Activated T-helper 17 cell treated with anti-CD3 and anti-CD28 coated beads, Interleukin-2, amount 50 U/mL, for 72 hours (primary cell): Measurements from ENCODE around the gene CCDC175. TPM values are rescaled to one million over a fixed set of nuclear protein-coding genes. Genes with fewer than 3 reads are reported as not detected.

Source experiments
- ATAC-seq: fragments of 150-1000 bp; cut with Tn5 transposase; replicated peaks from 2 replicates; pipeline ENCODE4 v1.10.0; 2021; ENCODE audit warnings: mild to moderate bottlenecking, moderate library complexity
- H3K27ac Mint-ChIP-seq: one replicate; pipeline ENCODE4 v1.8.0; 2022; ENCODE audit warnings: mixed read lengths
- H3K27me3 Mint-ChIP-seq: one replicate; pipeline ENCODE4 v1.8.0; 2022; ENCODE audit warnings: mixed read lengths
- H3K36me3 Mint-ChIP-seq: one replicate; pipeline ENCODE4 v1.8.0; 2022; ENCODE audit warnings: low read depth, mild to moderate bottlenecking, mixed read lengths
- H3K4me1 Mint-ChIP-seq: one replicate; pipeline ENCODE4 v1.8.0; 2022; ENCODE audit warnings: mixed read lengths
- H3K4me3 Mint-ChIP-seq: one replicate; pipeline ENCODE4 v1.8.0; 2022; ENCODE audit warnings: mild to moderate bottlenecking, mixed read lengths
- H3K9me3 Mint-ChIP-seq: one replicate; pipeline ENCODE4 v1.8.0; 2022; ENCODE audit warnings: mixed read lengths
- total RNA-seq, 2 donors: library from RNA; stranded (reverse); gene quantifications; one replicate each; pipeline ENCODE4 v1.2.3, GENCODE V29; 2022

CCDC175 gene
- total RNA-seq, 2 donors from 2014 or later, result not detected

GRCh38 chr14:59511916-59512575, 64.6 kb downstream of the CCDC175 start:
- Mint-ChIP-seq H3K27me3 (peaks cover 15% of the 10 kb centered on the region), H3K4me1 (no peaks in the 10 kb centered on the region), H3K4me3 (no peak overlapping the region), H3K9me3 (no peaks in the 10 kb centered on the region), H3K27ac (no peak overlapping the region), H3K36me3 (no peaks in the 10 kb centered on the region)
- no peak for ATAC-seq

GRCh38 chr14:59510966-59511365, 65.6 kb downstream of the CCDC175 start:
- ATAC-seq, result no peak
- peaks cover 13% of the 10 kb centered on the region for H3K27me3 Mint-ChIP-seq
- no peaks in the 10 kb centered on the region for H3K36me3 Mint-ChIP-seq
- no peaks in the 10 kb centered on the region for H3K4me1 Mint-ChIP-seq
- no peak overlapping the region for H3K4me3 Mint-ChIP-seq
- no peak overlapping the region for H3K27ac Mint-ChIP-seq
- H3K9me3 Mint-ChIP-seq, result no peaks in the 10 kb centered on the region

DNA sequence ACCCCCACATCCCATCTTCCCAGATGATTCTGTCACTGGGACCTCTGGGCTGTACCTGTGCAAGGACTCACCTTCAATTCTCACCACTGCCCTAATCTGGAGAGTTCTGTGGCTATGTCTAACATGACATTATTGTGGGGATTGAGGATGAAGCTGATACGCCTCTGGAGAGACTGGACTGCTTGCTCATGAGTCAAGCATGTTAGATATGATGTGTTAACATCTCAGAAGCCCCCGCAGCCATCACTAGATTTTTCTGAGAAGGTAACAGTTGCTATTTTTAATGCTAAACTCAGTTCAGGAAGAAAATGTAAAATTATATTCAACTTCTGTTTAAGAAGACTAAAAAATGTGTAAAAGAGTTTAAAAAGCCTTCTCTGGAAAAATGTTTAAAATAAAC, 66.6 kb downstream of the CCDC175 start:
- no peaks in the 10 kb centered on the region for H3K4me1 Mint-ChIP-seq
- H3K27me3 Mint-ChIP-seq, result peaks cover 9% of the 10 kb centered on the region
- no peak overlapping the region for H3K4me3 Mint-ChIP-seq
- H3K9me3 Mint-ChIP-seq, result no peaks in the 10 kb centered on the region
- no peaks in the 10 kb centered on the region for H3K36me3 Mint-ChIP-seq
- no peak overlapping the region for H3K27ac Mint-ChIP-seq
- ATAC-seq, result no peak

GRCh38 chr14:59509101-59509500, 67.5 kb downstream of the CCDC175 start:
- peaks cover 9% of the 10 kb centered on the region for H3K27me3 Mint-ChIP-seq
- peaks cover 2% of the 10 kb centered on the region for H3K4me1 Mint-ChIP-seq
- H3K27ac Mint-ChIP-seq, result no peak overlapping the region
- peaks cover 7% of the 10 kb centered on the region for H3K36me3 Mint-ChIP-seq
- no peak overlapping the region for H3K4me3 Mint-ChIP-seq
- no peaks in the 10 kb centered on the region for H3K9me3 Mint-ChIP-seq
- no peak for ATAC-seq

DNA sequence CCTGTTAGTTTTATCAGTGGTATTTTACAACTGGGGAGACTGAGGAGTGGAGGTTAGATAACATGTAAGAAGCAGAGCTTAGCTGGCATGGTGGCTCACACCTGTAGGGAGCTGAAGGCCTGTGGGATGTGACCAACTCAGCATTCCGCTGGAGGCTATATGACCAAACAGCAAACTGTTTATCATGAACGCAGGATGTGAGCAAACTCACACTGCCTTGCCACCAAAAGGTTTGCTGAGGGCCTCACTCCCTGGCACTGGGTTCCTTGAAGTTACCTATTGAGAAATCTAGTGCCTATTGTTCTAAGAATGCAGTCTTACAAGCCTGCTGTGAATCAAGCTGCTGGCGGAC, 68.9 kb downstream of the CCDC175 start:
- Mint-ChIP-seq H3K4me1 (peaks cover 4% of the 10 kb centered on the region), H3K27ac (no peak overlapping the region), H3K36me3 (peaks cover 19% of the 10 kb centered on the region), H3K4me3 (no peak overlapping the region), H3K9me3 (no peaks in the 10 kb centered on the region), H3K27me3 (peaks cover 9% of the 10 kb centered on the region)
- no peak for ATAC-seq

DNA sequence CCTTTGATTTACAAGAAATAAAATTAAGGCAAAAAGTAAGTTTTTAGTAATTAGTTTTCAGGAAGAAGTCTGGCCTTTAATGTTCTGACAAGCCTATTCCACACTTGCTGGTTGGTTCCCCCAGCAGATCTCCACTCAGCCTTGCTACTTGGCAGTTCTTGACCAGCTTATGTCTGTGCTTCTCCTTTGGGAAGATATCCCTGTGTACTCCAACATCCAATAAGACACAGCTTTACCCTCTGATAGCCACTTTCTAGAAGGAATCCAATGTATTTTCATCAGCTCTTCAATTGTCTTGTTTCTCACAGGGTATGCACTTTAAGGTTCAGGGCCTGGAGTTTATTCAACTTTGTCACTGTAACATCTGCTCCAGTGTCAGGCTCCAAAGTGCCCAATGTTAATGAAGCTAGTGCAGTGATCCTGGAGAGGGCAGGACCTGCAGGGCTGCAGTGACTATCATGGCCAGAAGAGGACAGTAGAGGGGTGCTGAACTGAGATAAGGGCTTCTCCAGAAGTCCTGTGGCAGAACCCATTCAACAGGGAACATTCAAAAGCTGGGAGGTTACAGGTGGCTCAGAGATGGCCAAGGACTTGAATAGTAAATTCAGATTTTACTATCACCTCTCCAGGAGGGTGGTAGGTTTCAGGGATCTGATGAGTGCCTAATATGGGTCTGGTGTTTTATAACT, 69.4 kb downstream of the CCDC175 start:
- Mint-ChIP-seq H3K36me3 (peaks cover 24% of the 10 kb centered on the region), H3K27me3 (peaks cover 9% of the 10 kb centered on the region), H3K4me3 (no peak overlapping the region), H3K4me1 (peaks cover 4% of the 10 kb centered on the region), H3K9me3 (no peaks in the 10 kb centered on the region), H3K27ac (no peak overlapping the region)
- peak; percentile 68 for ATAC-seq

DNA sequence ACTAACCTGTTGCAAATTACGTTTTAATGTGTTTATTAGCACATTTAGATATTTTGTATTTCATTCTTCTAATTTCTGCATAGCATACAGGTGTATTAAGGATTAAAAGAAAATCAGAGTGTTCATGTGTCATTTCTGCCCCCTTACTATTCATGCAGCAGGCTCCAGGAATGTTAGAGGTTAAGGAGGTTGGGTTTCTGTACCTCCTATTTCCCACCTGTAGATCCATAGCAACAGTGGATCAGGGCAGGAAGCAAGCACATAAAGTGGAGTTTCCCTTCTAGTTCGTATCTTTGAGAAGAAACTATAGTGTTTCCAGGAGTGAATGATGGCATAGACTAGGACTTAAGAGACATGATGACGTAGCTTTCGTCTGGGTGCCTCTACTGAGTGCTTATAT, 73.4 kb downstream of the CCDC175 start:
- H3K9me3 Mint-ChIP-seq, result no peaks in the 10 kb centered on the region
- peaks cover 61% of the 10 kb centered on the region for H3K36me3 Mint-ChIP-seq
- H3K4me1 Mint-ChIP-seq, result peaks cover 4% of the 10 kb centered on the region
- no peak for ATAC-seq
- H3K27ac Mint-ChIP-seq, result no peak overlapping the region
- H3K27me3 Mint-ChIP-seq, result no peaks in the 10 kb centered on the region
- H3K4me3 Mint-ChIP-seq, result no peak overlapping the region

- no peak overlapping the region for H3K27ac Mint-ChIP-seq
- no peak for ATAC-seq
- H3K27me3 Mint-ChIP-seq, result no peaks in the 10 kb centered on the region
- no peaks in the 10 kb centered on the region for H3K9me3 Mint-ChIP-seq
- H3K4me1 Mint-ChIP-seq, result peaks cover 4% of the 10 kb centered on the region
- H3K4me3 Mint-ChIP-seq, result no peak overlapping the region
- H3K36me3 Mint-ChIP-seq, result peaks cover 84% of the 10 kb centered on the region
These were observed 75.9 kb downstream of the CCDC175 start for GRCh38 chr14:59500732-59501131.

- no peak for ATAC-seq
- Mint-ChIP-seq H3K27me3 (no peaks in the 10 kb centered on the region), H3K27ac (no peak overlapping the region), H3K9me3 (no peaks in the 10 kb centered on the region), H3K4me3 (no peak overlapping the region), H3K36me3 (peaks cover 98% of the 10 kb centered on the region), H3K4me1 (peaks cover 27% of the 10 kb centered on the region)
These were observed 84.2 kb downstream of the CCDC175 start for GRCh38 chr14:59492384-59492783.

GRCh38 chr14:59490756-59491155, 85.9 kb downstream of the CCDC175 start:
- Mint-ChIP-seq H3K36me3 (peaks cover 93% of the 10 kb centered on the region), H3K9me3 (no peaks in the 10 kb centered on the region), H3K4me3 (no peak overlapping the region), H3K27ac (peak overlapping the region; percentile 11), H3K4me1 (peaks cover 27% of the 10 kb centered on the region), H3K27me3 (no peaks in the 10 kb centered on the region)
- ATAC-seq, result no peak

GRCh38 chr14:59484639-59485175, 91.9 kb downstream of the CCDC175 start:
- H3K36me3 Mint-ChIP-seq, result peaks cover 42% of the 10 kb centered on the region
- H3K27ac Mint-ChIP-seq, result peak overlapping the region; percentile 88
- peak; percentile 61 for ATAC-seq
- H3K27me3 Mint-ChIP-seq, result no peaks in the 10 kb centered on the region
- peak overlapping the region; percentile 86 for H3K4me3 Mint-ChIP-seq
- H3K9me3 Mint-ChIP-seq, result no peaks in the 10 kb centered on the region
- H3K4me1 Mint-ChIP-seq, result peaks cover 46% of the 10 kb centered on the region

- Mint-ChIP-seq H3K9me3 (no peaks in the 10 kb centered on the region), H3K4me1 (peaks cover 40% of the 10 kb centered on the region)
These were observed 92.6 kb downstream of the CCDC175 start, which contains the start of the genes JKAMP and L3HYPDH for GRCh38 chr14:59483819-59484638. Gene JKAMP (plus strand): TSS chr14:59484517. CDS start chr14:59484590, 73 bp downstream. Gene L3HYPDH (minus strand): TSS chr14:59484408. CDS start chr14:59484316, 92 bp downstream.

DNA sequence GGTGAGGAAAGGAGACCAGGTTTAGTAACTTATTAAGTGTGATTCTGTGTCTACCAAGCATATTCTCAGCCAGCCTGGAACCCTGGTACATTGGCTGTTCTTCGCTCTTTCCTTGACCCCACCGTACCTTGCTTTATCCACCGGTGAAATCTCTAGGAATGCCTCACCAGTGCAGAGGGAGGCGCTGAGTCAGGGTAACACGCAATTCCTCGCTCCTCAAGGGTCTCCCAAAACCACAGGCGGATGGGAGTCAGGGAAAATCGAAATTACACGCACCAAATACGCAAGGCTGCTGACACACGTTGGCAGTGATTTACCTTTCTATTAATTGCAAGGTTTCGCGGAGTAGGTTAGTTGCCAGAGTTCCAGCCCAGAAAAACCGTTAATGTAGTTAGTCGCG, 93.2 kb downstream of the CCDC175 start:
- peak overlapping the region; percentile 86 for H3K4me3 Mint-ChIP-seq
- H3K4me1 Mint-ChIP-seq, result peaks cover 35% of the 10 kb centered on the region
- H3K36me3 Mint-ChIP-seq, result peaks cover 38% of the 10 kb centered on the region
- H3K27me3 Mint-ChIP-seq, result no peaks in the 10 kb centered on the region
- ATAC-seq, result no peak
- H3K9me3 Mint-ChIP-seq, result no peaks in the 10 kb centered on the region
- peak overlapping the region; percentile 88 for H3K27ac Mint-ChIP-seq

More at GRCh38 chr14:59483819-59484638, 92.6 kb downstream of the CCDC175 start, which contains the start of the genes JKAMP and L3HYPDH:
- peak within 1 kb of the TSS; percentile 88 for H3K27ac Mint-ChIP-seq
- no peaks in the 10 kb centered on the region for H3K27me3 Mint-ChIP-seq
- H3K4me3 Mint-ChIP-seq, result peak within 1 kb of the TSS; percentile 86
- H3K36me3 Mint-ChIP-seq, result peaks cover 38% of the 10 kb centered on the region
- ATAC-seq, result peak; percentile 95

DNA sequence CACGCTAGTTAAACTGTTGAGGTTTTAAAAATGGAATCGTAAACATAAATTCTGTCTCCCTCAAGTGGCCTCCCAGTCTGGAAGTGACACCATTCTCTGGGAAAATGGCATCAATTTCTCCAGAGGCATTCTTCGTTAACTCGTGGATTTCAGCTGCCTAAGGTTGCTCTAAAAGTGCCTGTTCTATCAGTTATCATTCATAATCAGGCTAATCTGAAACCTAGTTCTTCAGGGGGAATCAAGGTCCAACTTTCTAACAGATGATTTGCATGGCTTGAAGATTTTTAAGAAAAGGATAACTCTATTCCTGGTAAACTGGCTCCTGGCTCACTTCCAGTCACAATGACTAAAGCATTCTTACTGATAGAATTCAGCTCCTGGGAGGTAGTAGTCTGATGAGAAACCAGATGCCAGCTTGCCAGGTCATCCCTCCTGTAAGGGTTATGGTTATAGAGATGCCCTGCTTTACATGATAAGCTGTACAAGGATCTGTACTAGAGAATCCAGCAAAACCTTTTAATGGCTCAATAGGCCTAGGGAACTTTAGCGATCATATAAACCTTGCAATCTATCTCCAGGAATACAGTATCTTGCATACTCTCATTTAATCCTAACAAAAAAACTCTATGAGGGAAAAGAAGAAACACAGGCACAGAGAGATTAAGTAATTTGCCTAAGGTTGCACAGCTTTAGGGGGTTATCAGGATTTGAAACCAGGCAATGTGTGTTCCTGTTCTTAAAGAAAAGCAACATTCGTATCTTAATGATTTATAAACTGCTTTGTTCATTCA, 93.9 kb downstream of the CCDC175 start:
- Mint-ChIP-seq H3K27me3 (no peaks in the 10 kb centered on the region), H3K4me3 (peak overlapping the region; percentile 86), H3K4me1 (peaks cover 31% of the 10 kb centered on the region), H3K9me3 (no peaks in the 10 kb centered on the region), H3K27ac (peak overlapping the region; percentile 88), H3K36me3 (peaks cover 33% of the 10 kb centered on the region)
- ATAC-seq, result no peak
